ENCODE measurements around the gene PGM5. TPM values are rescaled to one million over a fixed set of nuclear protein-coding genes. Genes with fewer than 3 reads are reported as not detected.

Gene PGM5
- total and polyA plus RNA-seq, 11 donors = 41.4 to 228 (median 175) TPM

DNA sequence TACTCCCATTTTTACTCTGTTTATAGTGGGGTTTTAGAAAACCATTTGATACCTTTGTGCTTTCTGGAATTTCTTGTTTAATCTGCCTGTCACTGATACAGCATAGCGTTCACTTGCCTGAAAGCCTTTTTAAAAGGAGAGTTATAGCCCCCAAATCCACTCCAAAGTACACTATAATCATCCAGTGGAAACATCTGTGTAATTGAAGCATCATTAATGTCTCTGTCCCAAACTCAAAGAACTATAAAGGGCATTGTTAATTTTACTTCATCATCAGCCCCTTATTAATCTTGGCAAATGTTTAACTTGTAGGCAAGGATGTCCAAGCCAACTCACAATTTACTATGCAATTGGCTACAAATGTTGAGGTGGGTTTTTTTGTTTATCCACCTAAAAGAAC, 120.0 kb downstream of the PGM5 start:
- TF ChIP-seq, protein P1, sequence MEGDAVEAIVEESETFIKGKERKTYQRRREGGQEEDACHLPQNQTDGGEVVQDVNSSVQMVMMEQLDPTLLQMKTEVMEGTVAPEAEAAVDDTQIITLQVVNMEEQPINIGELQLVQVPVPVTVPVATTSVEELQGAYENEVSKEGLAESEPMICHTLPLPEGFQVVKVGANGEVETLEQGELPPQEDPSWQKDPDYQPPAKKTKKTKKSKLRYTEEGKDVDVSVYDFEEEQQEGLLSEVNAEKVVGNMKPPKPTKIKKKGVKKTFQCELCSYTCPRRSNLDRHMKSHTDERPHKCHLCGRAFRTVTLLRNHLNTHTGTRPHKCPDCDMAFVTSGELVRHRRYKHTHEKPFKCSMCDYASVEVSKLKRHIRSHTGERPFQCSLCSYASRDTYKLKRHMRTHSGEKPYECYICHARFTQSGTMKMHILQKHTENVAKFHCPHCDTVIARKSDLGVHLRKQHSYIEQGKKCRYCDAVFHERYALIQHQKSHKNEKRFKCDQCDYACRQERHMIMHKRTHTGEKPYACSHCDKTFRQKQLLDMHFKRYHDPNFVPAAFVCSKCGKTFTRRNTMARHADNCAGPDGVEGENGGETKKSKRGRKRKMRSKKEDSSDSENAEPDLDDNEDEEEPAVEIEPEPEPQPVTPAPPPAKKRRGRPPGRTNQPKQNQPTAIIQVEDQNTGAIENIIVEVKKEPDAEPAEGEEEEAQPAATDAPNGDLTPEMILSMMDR (IDR thresholded peaks at IDR 0.05) = no peak
- no peak for TF ChIP-seq POLR2A (IDR thresholded peaks at IDR 0.05)
- no peaks in the 10 kb centered on the region for H3K9me3 ChIP-seq
- no peak overlapping the region for H3K4me3 ChIP-seq
- ATAC-seq = no peak
- WGBS, 4 donors = 51 to 58% (median 57%) methylated on average over 1 of the region's 1 CpG
- no peak for DNase-seq
- H3K36me3 ChIP-seq = peaks cover 0 to 20% (median 6%) of the 10 kb centered on the region in 9 donors
- intact Hi-C loops (cut with DNase I) = loop anchor here in 1 of 10 donors (2.0 kb wide), 1 partner anchor 14 kb away; no protein-coding TSS in a partner anchor
- H3K4me1 ChIP-seq = peaks cover 0 to 45% (median 24%) of the 10 kb centered on the region in 12 donors
- H3K27me3 ChIP-seq = no peaks in the 10 kb centered on the region
- H3K27ac ChIP-seq = peak overlapping the region in 9 of 12 donors; percentile 8 to 70 (median 37)

DNA sequence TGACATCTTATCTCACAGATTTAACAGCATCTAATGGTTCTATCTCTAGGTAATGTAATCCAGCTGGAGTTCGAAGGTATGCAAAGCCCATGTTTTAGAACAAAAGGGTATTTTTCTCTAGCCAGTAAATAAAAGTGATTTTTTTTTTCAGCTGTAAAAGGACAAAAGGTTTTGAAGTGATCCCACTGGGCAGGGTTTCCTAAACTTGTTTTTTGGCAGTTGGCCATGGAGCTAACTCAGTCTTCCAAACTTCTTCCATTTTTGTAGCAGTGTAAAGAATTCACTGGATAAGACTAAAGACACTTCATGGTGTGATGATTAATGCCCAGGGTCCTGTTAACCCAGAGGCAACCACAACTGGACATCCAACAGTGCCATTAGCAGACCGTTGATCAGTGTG, 120.4 kb downstream of the PGM5 start:
- Histone ChIP-seq H3K27ac (peak overlapping the region in 10 of 12 donors; percentile 8 to 70 (median 33)), H3K36me3 (peaks cover 0 to 21% (median 6%) of the 10 kb centered on the region in 9 donors), H3K27me3 (no peaks in the 10 kb centered on the region), H3K4me1 (peaks cover 0 to 45% (median 26%) of the 10 kb centered on the region in 12 donors), H3K9me3 (no peaks in the 10 kb centered on the region), H3K4me3 (no peak overlapping the region)
- TF ChIP-seq, protein P1 (IDR thresholded peaks at IDR 0.05) = no peak
- TF ChIP-seq POLR2A (IDR thresholded peaks at IDR 0.05) = no peak
- DNase-seq (peak in 2 of 5 donors; percentile 28 to 52), ATAC-seq (peak in 3 of 4 donors; percentile 62 to 67 (median 66))
- intact Hi-C loops (cut with DNase I) = loop anchor here in 1 of 10 donors (2.0 kb wide), 1 partner anchor 14 kb away; no protein-coding TSS in a partner anchor
- 51 to 57% (median 54%) methylated on average over 2 of the region's 2 CpGs for WGBS, 4 donors

DNA sequence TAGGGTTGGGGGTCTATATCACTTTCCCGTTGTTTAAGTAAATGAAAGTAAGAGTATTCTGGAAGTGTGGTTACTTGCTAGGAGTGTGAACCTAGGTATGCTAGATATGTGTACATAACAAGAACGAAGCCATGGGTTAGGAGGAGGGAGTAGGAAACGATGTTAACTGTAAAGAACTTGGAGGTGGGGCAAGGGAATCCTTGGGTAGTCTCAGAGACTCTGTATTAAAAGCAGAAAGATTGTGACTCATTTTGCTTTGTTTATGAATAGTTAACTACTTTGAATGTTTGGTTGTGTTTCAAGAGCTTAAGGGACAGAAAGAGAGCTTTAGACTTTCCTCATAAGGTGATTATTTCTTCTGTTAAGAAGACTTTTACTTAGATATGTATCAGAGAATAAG, 124.4 kb downstream of the PGM5 start:
- TF ChIP-seq, protein P1 (IDR thresholded peaks at IDR 0.05) = no peak
- TF ChIP-seq POLR2A (IDR thresholded peaks at IDR 0.05) = no peak
- no peak for ATAC-seq
- Histone ChIP-seq H3K36me3 (peaks cover 0 to 44% (median 16%) of the 10 kb centered on the region in 9 donors), H3K4me3 (no peak overlapping the region), H3K27ac (peak overlapping the region in 2 of 12 donors; percentile 55 to 71), H3K9me3 (peaks cover 0 to 4% (median 0%) of the 10 kb centered on the region in 12 donors), H3K4me1 (peaks cover 0 to 53% (median 25%) of the 10 kb centered on the region in 12 donors), H3K27me3 (no peaks in the 10 kb centered on the region)
- intact Hi-C loops (cut with DNase I) = loop anchor here in 1 of 10 donors (10.0 kb wide), 1 partner anchor 64 kb away; the partner anchor contains the start of gene TMEM252
- DNase-seq = no peak
- WGBS, 4 donors = 57 to 87% (median 82%) methylated on average over 3 of the region's 3 CpGs

- intact Hi-C loops (cut with DNase I) = loop anchor here in 1 of 10 donors (10.0 kb wide), 1 partner anchor 62 kb away; the partner anchor contains the start of gene TMEM252
- TF ChIP-seq, protein P1 (IDR thresholded peaks at IDR 0.05) = no peak
- no peak for TF ChIP-seq POLR2A (IDR thresholded peaks at IDR 0.05)
- Histone ChIP-seq H3K9me3 (peaks cover 0 to 15% (median 10%) of the 10 kb centered on the region in 12 donors), H3K4me3 (no peak overlapping the region), H3K27ac (peak overlapping the region in 10 of 12 donors; percentile 42 to 74 (median 55)), H3K36me3 (peaks cover 0 to 59% (median 29%) of the 10 kb centered on the region in 9 donors), H3K4me1 (peaks cover 0 to 35% (median 8%) of the 10 kb centered on the region in 12 donors), H3K27me3 (no peaks in the 10 kb centered on the region)
- DNase-seq (no peak), ATAC-seq (peak in 3 of 4 donors; percentile 61 to 81 (median 69))
- WGBS, 4 donors = 18 to 54% (median 41%) methylated on average over 1 of the region's 1 CpG
Observed at GRCh38 chr9:68482548-68482947, 126.1 kb downstream of the PGM5 start.
